LHCN-M2 (cell line): ENCODE measurements around the gene FAM170B. TPM values are rescaled to one million over a fixed set of nuclear protein-coding genes. Genes with fewer than 3 reads are reported as not detected.

Experiments
- DNase-seq: peaks from one replicate; pipeline ENCODE4 v3.0.0-alpha.2; 2012; ENCODE audit warnings: low read depth
- total RNA-seq: library from RNA; depleted of rRNA; stranded (reverse); fragments of >200 nt; gene quantifications from 2 replicates; pipeline ENCODE4 v1.2.3, GENCODE V29; 2014

The FAM170B gene
- total RNA-seq, 1 experiment from 2014 or later, result not detected

GRCh38 chr10:49123981-49124950 lies 9.6 kb downstream of the FAM170B start:
- DNase-seq, result no peak

- DNase-seq, result no peak
These were observed 12.9 kb downstream of the FAM170B start for GRCh38 chr10:49120911-49121310.

- DNase-seq, result peak; percentile 6
These were observed 14.1 kb downstream of the FAM170B start for GRCh38 chr10:49119746-49120145.

DNA sequence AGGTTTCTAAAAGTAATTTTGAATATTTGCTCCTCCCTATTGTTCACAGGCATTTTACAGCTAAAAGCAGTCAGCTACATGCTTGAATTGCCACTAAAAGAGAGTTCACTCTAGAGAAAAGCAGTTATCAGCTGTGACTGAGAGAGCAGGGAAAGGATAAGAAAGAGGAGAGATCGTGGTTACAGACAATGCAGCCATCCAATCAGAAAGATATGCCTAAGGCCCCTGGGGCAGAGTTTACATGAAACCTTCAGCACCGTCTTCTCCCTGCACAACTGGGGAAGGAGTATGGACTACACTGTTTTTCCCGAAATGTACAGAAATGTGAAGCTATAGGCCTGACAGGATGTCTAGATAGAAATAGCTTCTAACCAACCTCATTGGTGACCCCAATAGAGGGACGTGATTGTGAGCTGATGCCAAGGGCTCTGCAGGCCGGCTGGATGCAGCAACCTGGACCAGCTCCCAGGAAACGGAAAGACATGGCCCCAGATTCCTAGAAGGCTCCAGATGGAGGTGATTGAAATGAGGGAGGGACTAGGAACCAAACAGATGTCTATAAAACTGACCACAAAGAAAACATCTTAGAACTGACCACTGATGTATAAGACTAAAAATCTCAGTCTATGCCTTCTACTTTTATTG lies 15.3 kb downstream of the FAM170B start:
- no peak for DNase-seq

DNA sequence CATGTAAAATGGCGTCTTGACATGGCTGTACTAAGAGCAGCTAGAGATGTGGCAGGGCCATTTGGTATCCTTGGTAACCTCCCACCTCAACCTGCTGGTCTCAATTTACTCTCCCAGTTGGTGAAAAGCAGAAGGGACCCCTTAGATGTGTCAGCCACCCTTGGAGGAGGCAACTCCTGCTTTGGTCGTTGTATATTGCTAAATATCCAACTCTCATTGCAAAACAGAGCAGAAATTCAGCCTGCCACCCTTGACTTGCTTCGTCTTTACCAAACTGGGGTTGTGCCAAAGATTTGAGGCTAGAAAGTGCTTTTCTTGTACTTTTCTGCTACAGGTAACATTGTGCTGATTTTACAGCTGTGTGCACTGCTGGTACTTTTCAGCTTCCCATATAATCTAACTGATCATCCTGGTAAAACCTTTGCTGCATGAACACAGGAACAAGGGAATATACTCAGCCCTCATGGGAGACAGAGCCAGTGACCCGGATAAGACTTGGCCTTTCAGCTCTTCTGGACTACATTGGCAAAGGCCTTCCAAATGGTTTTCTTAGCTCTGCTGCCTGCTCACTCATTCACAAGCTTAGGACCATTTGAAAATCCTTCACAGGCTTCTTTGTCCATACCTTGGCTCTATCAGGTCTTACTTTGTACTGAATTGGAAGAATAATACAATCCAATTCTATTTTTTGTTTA lies 16.3 kb downstream of the FAM170B start:
- no peak for DNase-seq

GRCh38 chr10:49116509-49117375 lies 17.1 kb downstream of the FAM170B start:
- DNase-seq, result no peak

DNA sequence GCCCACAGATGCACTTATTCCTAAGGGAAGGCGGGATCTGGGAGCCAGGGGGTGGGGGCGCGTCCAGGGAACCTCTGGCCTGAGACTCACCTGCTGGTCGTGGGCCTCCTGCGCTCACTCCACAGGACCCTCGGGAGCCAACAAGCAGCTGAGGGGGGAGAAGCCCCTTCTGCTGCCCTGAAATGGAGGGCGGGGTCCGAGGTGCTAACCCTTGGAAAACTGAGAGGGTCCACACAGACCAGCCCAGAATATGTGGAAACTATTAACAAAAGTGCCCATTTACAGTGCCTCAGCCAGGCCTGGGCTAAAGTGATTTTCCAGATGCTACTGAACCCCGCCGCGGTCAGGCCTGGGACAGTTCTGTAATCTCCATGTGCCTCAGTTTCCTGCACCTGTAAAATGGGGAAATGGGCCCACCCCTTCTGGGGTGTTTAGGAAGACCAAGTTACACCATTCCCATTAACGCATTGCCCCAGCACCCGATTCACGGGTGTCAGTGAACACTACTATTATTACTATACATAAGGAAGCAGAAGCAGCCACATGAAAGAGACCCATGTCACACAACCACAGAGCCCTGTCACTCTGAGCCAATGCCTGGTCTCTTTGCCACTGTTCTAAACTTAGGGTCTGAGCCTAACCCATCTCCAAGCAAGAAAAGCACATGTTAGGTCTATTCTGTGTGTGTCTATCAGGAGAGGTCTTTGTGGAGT lies 17.9 kb downstream of the FAM170B start:
- no peak for DNase-seq

GRCh38 chr10:49115015-49115795 lies 18.6 kb downstream of the FAM170B start, which contains the start of gene VSTM4:
TSS of gene VSTM4 (minus strand) at chr10:49115522. CDS start at chr10:49115485, 37 bp downstream.
- DNase-seq, result peak; percentile 14

GRCh38 chr10:49114718-49115014 lies 19.2 kb downstream of the FAM170B start:
- DNase-seq, result no peak

- peak; percentile 13 for DNase-seq
These were observed 20.1 kb downstream of the FAM170B start for GRCh38 chr10:49113741-49114141.

DNA sequence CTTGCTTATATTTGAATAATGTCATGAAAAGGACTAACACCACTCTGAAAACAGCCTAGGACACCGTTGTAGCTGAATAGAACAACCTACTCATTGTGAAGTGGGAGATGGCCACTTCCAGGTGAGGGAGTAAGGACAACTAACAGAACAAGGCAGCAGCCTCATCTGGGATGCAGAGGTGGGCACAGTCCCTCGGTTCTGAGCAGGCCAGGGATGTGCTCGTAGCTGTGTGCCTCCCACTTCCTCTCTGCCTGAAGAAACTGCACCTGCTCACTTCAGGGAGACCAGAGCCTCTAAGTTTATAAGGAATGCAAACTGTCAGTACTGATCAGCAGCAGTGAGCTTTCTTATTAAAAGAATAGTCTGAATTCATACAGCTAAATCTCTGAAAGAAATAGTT lies 21.0 kb downstream of the FAM170B start:
- no peak for DNase-seq

DNA sequence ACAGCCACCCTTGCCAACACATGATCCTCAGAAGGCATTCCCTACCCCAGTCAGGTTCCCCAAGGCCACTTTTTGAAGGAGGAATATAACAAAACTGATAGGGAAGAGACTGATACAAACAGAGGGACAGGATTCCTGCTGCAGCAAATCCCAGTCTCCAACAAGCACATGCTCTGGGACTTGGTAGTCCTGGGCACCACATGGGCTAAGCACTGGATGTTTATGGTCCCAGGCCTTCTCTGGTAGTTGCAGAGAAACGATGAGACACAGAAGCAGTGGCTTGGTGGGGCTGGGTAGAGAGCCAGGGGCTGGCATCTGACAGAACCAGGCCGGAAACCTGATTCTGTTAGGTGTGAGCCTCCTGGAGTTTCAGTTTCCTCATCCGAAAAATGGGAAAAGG lies 21.7 kb downstream of the FAM170B start:
- no peak for DNase-seq

- no peak for DNase-seq
These were observed 22.5 kb downstream of the FAM170B start for GRCh38 chr10:49111320-49111698.

DNA sequence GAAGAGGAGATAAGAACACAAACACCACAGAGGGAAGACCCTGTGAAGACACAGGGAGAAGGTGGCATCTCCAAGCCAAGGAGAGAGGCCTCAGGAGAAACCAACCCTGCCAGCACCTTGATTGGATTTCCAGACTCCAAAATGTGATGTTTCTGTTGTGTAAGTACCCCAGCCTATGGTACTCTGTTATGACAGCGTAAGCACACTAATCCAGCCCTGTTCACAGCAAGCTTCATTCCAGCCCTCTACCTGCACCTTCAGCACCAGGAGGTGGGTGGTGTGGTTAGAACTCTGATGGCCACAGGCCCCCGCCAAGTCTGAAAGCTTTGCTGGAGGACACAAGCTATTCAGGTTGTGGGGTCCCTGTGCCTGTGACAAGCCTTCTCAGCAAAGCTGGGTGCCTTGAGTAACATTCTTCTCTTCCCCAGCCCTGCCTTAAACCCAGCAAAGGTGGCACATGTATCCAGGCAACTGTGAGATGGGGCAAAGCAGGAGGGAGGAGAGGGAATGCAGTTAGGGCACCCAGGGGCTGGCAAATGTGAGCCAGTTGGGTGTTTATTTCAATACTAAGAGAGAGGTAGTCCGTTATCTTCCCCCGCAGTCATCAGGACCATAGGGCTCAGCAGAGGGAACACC lies 23.0 kb downstream of the FAM170B start:
- DNase-seq, result no peak

DNA sequence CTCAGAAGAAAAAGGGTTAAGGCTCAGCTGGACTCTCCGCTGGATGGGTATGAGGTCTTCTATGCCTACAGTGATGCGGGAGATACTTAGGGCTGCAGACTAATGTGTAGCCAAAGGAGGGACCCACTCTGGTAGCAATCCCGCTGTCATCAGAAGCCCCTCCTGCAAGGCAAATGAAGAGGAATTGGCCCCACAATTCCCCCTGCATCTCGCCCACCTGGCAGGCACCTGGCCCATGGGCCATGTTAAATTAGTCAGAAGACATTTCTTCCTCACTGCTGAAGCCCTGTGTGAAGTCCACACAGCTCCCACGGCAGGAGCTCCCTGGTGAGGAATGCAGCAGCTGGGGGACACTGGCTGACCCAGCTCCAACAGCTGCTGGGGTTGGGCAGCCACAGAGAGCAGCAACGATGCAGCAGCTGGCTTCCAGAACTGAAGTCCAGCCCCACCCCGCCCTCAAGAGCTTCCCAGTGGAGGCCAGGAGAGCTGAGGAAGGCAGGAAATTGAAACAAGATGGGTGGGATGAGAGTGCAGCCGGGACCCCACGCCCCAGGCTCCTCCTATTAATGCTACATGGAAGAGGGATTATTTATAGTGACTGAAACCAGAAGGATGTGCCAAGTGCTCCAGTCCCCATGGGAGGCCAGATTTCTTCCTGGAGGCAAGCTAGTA lies 24.0 kb downstream of the FAM170B start:
- DNase-seq, result peak; percentile 92

DNA sequence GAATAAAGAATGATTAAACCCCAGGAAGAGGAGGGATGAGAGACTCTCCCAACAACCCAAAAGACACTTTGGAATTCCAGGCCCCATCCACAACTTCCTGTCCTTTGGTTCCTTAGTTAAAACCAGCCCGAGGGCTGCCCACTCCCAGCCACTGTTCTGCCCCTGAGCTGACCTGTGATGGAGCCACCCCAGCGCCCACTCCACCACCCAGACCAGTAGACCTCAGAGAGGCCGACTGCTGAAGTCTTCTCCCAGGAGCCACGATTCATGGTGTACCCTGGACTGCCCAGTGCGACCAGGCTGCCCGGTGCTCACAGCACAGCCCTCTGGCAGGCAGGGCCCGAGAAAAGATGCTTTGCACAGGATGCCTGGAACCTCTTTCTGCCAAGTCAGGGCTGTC lies 25.2 kb downstream of the FAM170B start:
- no peak for DNase-seq

- no peak for DNase-seq
These were observed 25.9 kb downstream of the FAM170B start for GRCh38 chr10:49107887-49108267.

DNA sequence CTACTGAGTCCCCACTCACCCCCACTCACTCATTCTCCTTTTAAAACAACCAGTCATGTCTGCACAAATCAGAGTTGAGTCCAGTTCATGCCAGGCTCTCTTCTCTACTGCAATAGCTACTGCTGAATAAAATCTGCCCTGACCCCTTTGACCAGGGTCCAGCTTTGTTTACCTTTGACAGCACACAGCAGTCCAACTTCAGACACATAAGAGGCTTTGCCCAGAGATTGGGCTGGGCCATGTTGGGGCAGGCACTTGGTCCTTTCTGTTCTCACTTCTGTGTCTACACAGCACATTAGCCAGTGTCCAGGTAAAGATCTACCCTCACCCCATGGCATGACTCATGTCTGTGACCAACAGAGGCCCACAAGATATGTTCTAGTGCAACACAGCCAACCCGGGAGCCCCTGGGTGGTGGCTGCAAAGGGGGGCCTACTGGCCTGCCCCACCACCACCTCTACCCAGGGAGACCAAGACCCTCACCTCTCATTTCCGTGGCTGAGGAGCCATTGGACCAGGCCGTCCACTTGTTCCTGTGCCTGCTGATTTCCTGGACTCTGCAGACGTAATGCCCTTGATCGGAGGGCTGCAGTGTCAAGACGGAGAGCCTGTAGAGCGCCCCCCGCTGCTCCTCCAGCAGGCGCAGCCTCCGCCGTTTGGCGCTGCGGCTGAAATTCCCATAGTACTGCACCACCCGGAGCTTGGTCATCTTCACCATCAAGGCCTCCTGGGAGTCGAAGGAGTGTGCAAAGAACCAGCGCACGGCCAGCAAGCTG lies 26.5 kb downstream of the FAM170B start:
- DNase-seq, result no peak
